WTC11 (cell line): ENCODE results near the gene GPR183. TPM values are rescaled to one million over a fixed set of nuclear protein-coding genes. Genes with fewer than 3 reads are reported as not detected.

Experiments used
- ATAC-seq: fragments of 200-7000 bp; cut with Tn5 transposase; 2 replicates; pipeline ENCODE4 v1.10.0; 2021; ENCODE audit warnings: mild to moderate bottlenecking, moderate library complexity
- CTCF ChIA-PET: fragments of 300-600 bp; sonication (Branson Sonifier 250); formaldehyde crosslinking; loops from one replicate; lab custom pipeline; 2021; ENCODE audit warnings: antibody characterized with exemption; lab: Charles Lee
- POLR2A ChIA-PET: fragments of 350-600 bp; sonication (Branson Sonifier 250); formaldehyde crosslinking; loops from one replicate; lab custom pipeline; 2021; ENCODE audit warnings: antibody characterized with exemption; lab: Charles Lee
- DNase-seq: peaks from one replicate; pipeline ENCODE4 v3.0.0; 2021; ENCODE audit warnings: low spot score
- H3K27ac Mint-ChIP-seq: 2 replicates; pipeline ENCODE4 v1.8.0; 2021; ENCODE audit warnings: mixed read lengths
- H3K27me3 Mint-ChIP-seq: 2 replicates; pipeline ENCODE4 v1.8.0; 2021; ENCODE audit warnings: low read depth, mild to moderate bottlenecking, moderate library complexity, mixed read lengths
- H3K36me3 Mint-ChIP-seq: 2 replicates; pipeline ENCODE4 v1.8.0; 2021; ENCODE audit warnings: mixed read lengths
- H3K4me1 Mint-ChIP-seq: 2 replicates; pipeline ENCODE4 v1.8.0; 2022; ENCODE audit warnings: mixed read lengths
- H3K4me3 Mint-ChIP-seq: 2 replicates; pipeline ENCODE4 v1.8.0; 2021; ENCODE audit warnings: mild to moderate bottlenecking, moderate library complexity, mixed read lengths
- H3K9me3 Mint-ChIP-seq: 2 replicates; pipeline ENCODE4 v1.8.0; 2021; ENCODE audit warnings: mixed read lengths
- ATF3 ChIP-seq: sonication (generic); formaldehyde crosslinking; conservative IDR thresholded peaks from 2 replicates; pipeline ENCODE4 v1.8.1; 2022; ENCODE audit warnings: mild to moderate bottlenecking, missing genetic modification reagents
- CBFB ChIP-seq: sonication (generic); formaldehyde crosslinking; IDR thresholded peaks from 2 replicates; pipeline ENCODE4 v1.8.1; 2022; ENCODE audit warnings: mild to moderate bottlenecking, low read depth, missing genetic modification reagents
- CREB1 ChIP-seq: sonication (generic); formaldehyde crosslinking; IDR thresholded peaks from 2 replicates; pipeline ENCODE4 v1.8.0; 2023; ENCODE audit warnings: mild to moderate bottlenecking, missing genetic modification reagents
- E2F1 ChIP-seq: sonication (generic); formaldehyde crosslinking; IDR thresholded peaks from 2 replicates; pipeline ENCODE4 v1.8.0; 2022; ENCODE audit warnings: mild to moderate bottlenecking, missing genetic modification reagents
- ESRRA ChIP-seq: sonication (generic); formaldehyde crosslinking; IDR thresholded peaks from 2 replicates; pipeline ENCODE4 v1.8.1; 2022; ENCODE audit warnings: mild to moderate bottlenecking, missing genetic modification reagents, borderline replicate concordance
- FOXP1 ChIP-seq: sonication (generic); formaldehyde crosslinking; IDR thresholded peaks from 2 replicates; pipeline ENCODE4 v1.8.0; 2022; ENCODE audit warnings: missing genetic modification reagents, mild to moderate bottlenecking, moderate library complexity, borderline replicate concordance
- IRF1 ChIP-seq: sonication (generic); formaldehyde crosslinking; IDR thresholded peaks from 2 replicates; pipeline ENCODE4 v1.8.0; 2023; ENCODE audit warnings: missing genetic modification reagents
- JAZF1 ChIP-seq: fragments of 250-450 bp; sonication (Bioruptor Pico); IDR thresholded peaks from 2 replicates; pipeline ENCODE4 v1.9.0; 2021; ENCODE audit warnings: moderate library complexity, mild to moderate bottlenecking, inconsistent platforms
- KAT7 ChIP-seq: sonication (generic); formaldehyde crosslinking; IDR thresholded peaks from 2 replicates; pipeline ENCODE4 v1.8.1; 2023; ENCODE audit warnings: missing genetic modification reagents, mild to moderate bottlenecking, borderline replicate concordance
- MLX ChIP-seq: sonication (generic); formaldehyde crosslinking; IDR thresholded peaks from 2 replicates; pipeline ENCODE4 v1.8.1; 2023; ENCODE audit warnings: mild to moderate bottlenecking, missing genetic modification reagents, moderate library complexity
- NR2C2 ChIP-seq: sonication (generic); formaldehyde crosslinking; IDR thresholded peaks from 2 replicates; pipeline ENCODE4 v1.8.0; 2022; ENCODE audit warnings: mild to moderate bottlenecking, missing genetic modification reagents
- SMAD4 ChIP-seq: sonication (generic); formaldehyde crosslinking; IDR thresholded peaks from 2 replicates; pipeline ENCODE4 v1.8.0; 2022; ENCODE audit warnings: mild to moderate bottlenecking, missing genetic modification reagents
- TEAD4 ChIP-seq: sonication (generic); formaldehyde crosslinking; IDR thresholded peaks from 2 replicates; pipeline ENCODE4 v1.8.0; 2022; ENCODE audit warnings: mild to moderate bottlenecking, missing genetic modification reagents
- TP53 ChIP-seq: sonication (generic); formaldehyde crosslinking; IDR thresholded peaks from 2 replicates; pipeline ENCODE4 v1.8.1; 2023; ENCODE audit warnings: mild to moderate bottlenecking, missing genetic modification reagents
- ZNF121 ChIP-seq: sonication (generic); formaldehyde crosslinking; IDR thresholded peaks from 2 replicates; pipeline ENCODE4 v1.8.0; 2023; ENCODE audit warnings: missing genetic modification reagents
- ZNF138 ChIP-seq: sonication (generic); formaldehyde crosslinking; conservative IDR thresholded peaks from 2 replicates; pipeline ENCODE4 v1.8.1; 2022; ENCODE audit warnings: mild to moderate bottlenecking, moderate library complexity, missing genetic modification reagents
- ZNF263 ChIP-seq: sonication (generic); formaldehyde crosslinking; IDR thresholded peaks from 2 replicates; pipeline ENCODE4 v1.8.1; 2022; ENCODE audit warnings: low read depth, mild to moderate bottlenecking, moderate library complexity, missing genetic modification reagents
- ZNF396 ChIP-seq: fragments of 250-450 bp; sonication (Bioruptor Pico); IDR thresholded peaks from 2 replicates; pipeline ENCODE4 v1.8.0; 2021; ENCODE audit warnings: mild to moderate bottlenecking, moderate library complexity, borderline replicate concordance
- ZNF671 ChIP-seq: fragments of 250-450 bp; sonication (Bioruptor Pico); IDR thresholded peaks from 2 replicates; pipeline ENCODE4 v1.8.0; 2021; ENCODE audit warnings: mild to moderate bottlenecking
- total RNA-seq: library from RNA; stranded (reverse); gene quantifications from 3 replicates; pipeline ENCODE4 v1.2.3, GENCODE V29; 2021
- TF ChIP-seq, protein P1 (sequence below): sonication (generic); formaldehyde crosslinking; IDR thresholded peaks from 2 replicates; pipeline ENCODE4 v1.8.0; 2023; ENCODE audit warnings: mild to moderate bottlenecking, missing genetic modification reagents
- TF ChIP-seq, protein P2 (sequence below): fragments of 250-450 bp; sonication (Bioruptor Pico); IDR thresholded peaks from 2 replicates; pipeline ENCODE4 v1.9.0; 2021; ENCODE audit warnings: mild to moderate bottlenecking

GPR183 gene
- total RNA-seq, 1 experiment from 2014 or later = 0.13 TPM

GRCh38 chr13:99305566-99305965 is 1.6 kb downstream of the GPR183 start:
- Mint-ChIP-seq H3K4me3 (no peak overlapping the region), H3K9me3 (no peaks in the 10 kb centered on the region), H3K27ac (no peak overlapping the region), H3K36me3 (peaks cover 5% of the 10 kb centered on the region), H3K4me1 (peaks cover 4% of the 10 kb centered on the region)
- DNase-seq = no peak
- CTCF ChIA-PET = no interaction called here
- TF ChIP-seq, protein P1, sequence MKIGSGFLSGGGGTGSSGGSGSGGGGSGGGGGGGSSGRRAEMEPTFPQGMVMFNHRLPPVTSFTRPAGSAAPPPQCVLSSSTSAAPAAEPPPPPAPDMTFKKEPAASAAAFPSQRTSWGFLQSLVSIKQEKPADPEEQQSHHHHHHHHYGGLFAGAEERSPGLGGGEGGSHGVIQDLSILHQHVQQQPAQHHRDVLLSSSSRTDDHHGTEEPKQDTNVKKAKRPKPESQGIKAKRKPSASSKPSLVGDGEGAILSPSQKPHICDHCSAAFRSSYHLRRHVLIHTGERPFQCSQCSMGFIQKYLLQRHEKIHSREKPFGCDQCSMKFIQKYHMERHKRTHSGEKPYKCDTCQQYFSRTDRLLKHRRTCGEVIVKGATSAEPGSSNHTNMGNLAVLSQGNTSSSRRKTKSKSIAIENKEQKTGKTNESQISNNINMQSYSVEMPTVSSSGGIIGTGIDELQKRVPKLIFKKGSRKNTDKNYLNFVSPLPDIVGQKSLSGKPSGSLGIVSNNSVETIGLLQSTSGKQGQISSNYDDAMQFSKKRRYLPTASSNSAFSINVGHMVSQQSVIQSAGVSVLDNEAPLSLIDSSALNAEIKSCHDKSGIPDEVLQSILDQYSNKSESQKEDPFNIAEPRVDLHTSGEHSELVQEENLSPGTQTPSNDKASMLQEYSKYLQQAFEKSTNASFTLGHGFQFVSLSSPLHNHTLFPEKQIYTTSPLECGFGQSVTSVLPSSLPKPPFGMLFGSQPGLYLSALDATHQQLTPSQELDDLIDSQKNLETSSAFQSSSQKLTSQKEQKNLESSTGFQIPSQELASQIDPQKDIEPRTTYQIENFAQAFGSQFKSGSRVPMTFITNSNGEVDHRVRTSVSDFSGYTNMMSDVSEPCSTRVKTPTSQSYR (CRISPR knock-in tag) = no peak
- no peak for TF ChIP-seq NR2C2 (CRISPR knock-in tag)
- TF ChIP-seq, all 79 proteins: peak for 0
- no peaks in the 10 kb centered on the region for H3K27me3 Mint-ChIP-seq
- POLR2A ChIA-PET = no interaction called here
- no peak for ATAC-seq

- H3K4me1 Mint-ChIP-seq = peaks cover 4% of the 10 kb centered on the region
- TF ChIP-seq IRF1 (CRISPR knock-in tag) (no peak), ZNF121 (CRISPR knock-in tag) (no peak), TEAD4 (CRISPR knock-in tag) (no peak), ZNF263 (no peak), ZNF138 (no peak), ZNF671 (CRISPR knock-in tag) (no peak), ATF3 (CRISPR knock-in tag) (no peak), TP53 (no peak), ZNF396 (no peak), KAT7 (CRISPR knock-in tag) (no peak), MLX (CRISPR knock-in tag) (no peak), E2F1 (CRISPR knock-in tag) (no peak)
- TF ChIP-seq, protein P2, sequence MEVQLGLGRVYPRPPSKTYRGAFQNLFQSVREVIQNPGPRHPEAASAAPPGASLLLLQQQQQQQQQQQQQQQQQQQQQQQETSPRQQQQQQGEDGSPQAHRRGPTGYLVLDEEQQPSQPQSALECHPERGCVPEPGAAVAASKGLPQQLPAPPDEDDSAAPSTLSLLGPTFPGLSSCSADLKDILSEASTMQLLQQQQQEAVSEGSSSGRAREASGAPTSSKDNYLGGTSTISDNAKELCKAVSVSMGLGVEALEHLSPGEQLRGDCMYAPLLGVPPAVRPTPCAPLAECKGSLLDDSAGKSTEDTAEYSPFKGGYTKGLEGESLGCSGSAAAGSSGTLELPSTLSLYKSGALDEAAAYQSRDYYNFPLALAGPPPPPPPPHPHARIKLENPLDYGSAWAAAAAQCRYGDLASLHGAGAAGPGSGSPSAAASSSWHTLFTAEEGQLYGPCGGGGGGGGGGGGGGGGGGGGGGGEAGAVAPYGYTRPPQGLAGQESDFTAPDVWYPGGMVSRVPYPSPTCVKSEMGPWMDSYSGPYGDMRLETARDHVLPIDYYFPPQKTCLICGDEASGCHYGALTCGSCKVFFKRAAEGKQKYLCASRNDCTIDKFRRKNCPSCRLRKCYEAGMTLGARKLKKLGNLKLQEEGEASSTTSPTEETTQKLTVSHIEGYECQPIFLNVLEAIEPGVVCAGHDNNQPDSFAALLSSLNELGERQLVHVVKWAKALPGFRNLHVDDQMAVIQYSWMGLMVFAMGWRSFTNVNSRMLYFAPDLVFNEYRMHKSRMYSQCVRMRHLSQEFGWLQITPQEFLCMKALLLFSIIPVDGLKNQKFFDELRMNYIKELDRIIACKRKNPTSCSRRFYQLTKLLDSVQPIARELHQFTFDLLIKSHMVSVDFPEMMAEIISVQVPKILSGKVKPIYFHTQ (CRISPR knock-in tag) = no peak
- H3K9me3 Mint-ChIP-seq = no peaks in the 10 kb centered on the region
- CTCF ChIA-PET = no interaction called here
- POLR2A ChIA-PET = no interaction called here
- DNase-seq = no peak
- H3K36me3 Mint-ChIP-seq = peaks cover 5% of the 10 kb centered on the region
- H3K27me3 Mint-ChIP-seq = no peaks in the 10 kb centered on the region
- no peak overlapping the region for H3K4me3 Mint-ChIP-seq
- ATAC-seq = no peak
- H3K27ac Mint-ChIP-seq = no peak overlapping the region
Observed at GRCh38 chr13:99305158-99305557, 2.0 kb downstream of the GPR183 start.

DNA sequence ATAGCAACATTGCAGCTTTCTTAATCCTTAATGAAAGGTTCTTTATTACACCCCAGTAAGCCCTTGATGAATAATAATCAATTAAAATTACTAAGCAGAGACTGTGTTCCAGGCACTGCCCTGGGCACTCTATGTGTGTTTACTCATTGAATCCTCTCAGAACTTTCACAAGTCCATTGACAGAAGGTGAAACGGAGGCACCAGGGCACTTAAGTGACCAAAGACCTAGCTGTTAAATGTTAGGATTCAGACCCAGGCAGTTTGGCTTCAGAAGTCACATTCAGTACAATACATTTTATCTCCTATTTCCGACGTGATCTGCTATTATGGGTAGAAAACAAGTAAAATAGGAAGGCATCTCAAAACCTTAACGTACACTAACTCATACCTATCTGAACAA is 2.7 kb downstream of the GPR183 start:
- no peak overlapping the region for H3K27ac Mint-ChIP-seq
- ATAC-seq = no peak
- DNase-seq = no peak
- CTCF ChIA-PET = interaction anchor here (1.4 kb wide), 1 partner anchor 39 kb away, joined by 3 read pairs; no protein-coding TSS in a partner anchor
- H3K9me3 Mint-ChIP-seq = no peaks in the 10 kb centered on the region
- POLR2A ChIA-PET = no interaction called here
- no peak overlapping the region for H3K4me3 Mint-ChIP-seq
- H3K36me3 Mint-ChIP-seq = peaks cover 5% of the 10 kb centered on the region
- peaks cover 10% of the 10 kb centered on the region for H3K4me1 Mint-ChIP-seq
- no peaks in the 10 kb centered on the region for H3K27me3 Mint-ChIP-seq
- TF ChIP-seq CREB1 = no peak
- no peak for TF ChIP-seq JAZF1
- no peak for TF ChIP-seq SMAD4 (CRISPR knock-in tag)
- no peak for TF ChIP-seq IRF1 (CRISPR knock-in tag)
- TF ChIP-seq FOXP1 (CRISPR knock-in tag) = no peak
- TF ChIP-seq, protein P2 (CRISPR knock-in tag) = no peak
- TF ChIP-seq ESRRA (CRISPR knock-in tag) = no peak
- TF ChIP-seq CBFB (CRISPR knock-in tag) = no peak
